ENCODE results near the gene FAM241B. TPM values are rescaled to one million over a fixed set of nuclear protein-coding genes. Genes with fewer than 3 reads are reported as not detected.

Gene FAM241B
- polyA plus RNA-seq, 1 donor (not counting 4 experiments of a cell fraction or from before 2014, with no cell fraction given), result 7.9 TPM

GRCh38 chr10:69632516-69633199 lies 2.6 kb downstream of the FAM241B start:
- dilution Hi-C loops (cut with MboI; ENCODE audit: extremely low pct_ligation_motif_present, low sequenced_read_pairs), result no loop called here
- Histone ChIP-seq H3K4me1 (ENCODE audit: control insufficient read depth, extremely low read depth, insufficient read depth, low read length) (peaks cover 4% of the 10 kb centered on the region), H3K9me3 (ENCODE audit: control insufficient read depth, low read depth, low read length) (no peaks in the 10 kb centered on the region), H3K27ac (ENCODE audit: control insufficient read depth, insufficient read depth, low read length) (no peak overlapping the region), H3K4me3 (ENCODE audit: control insufficient read depth in 2 of 3, extremely low read depth in 1 of 3, insufficient read depth in 2 of 3, low read depth in 1 of 3, low read length in 3 of 3) (no peak overlapping the region), H4K20me1 (ENCODE audit: control insufficient read depth, extremely low read depth, insufficient read depth, low read length) (no peaks in the 10 kb centered on the region), H3K27me3 (ENCODE audit: control insufficient read depth, extremely low read depth, insufficient read depth, low read length) (no peaks in the 10 kb centered on the region), H3K4me2 (ENCODE audit: control insufficient read depth, extremely low read depth, insufficient read depth, low read depth, low read length) (no peak overlapping the region), H3K9ac (ENCODE audit: control insufficient read depth, extremely low read depth, insufficient read depth, low read length) (no peak overlapping the region), H3K79me2 (ENCODE audit: control insufficient read depth, insufficient read depth, low read length) (no peaks in the 10 kb centered on the region), H3K9me1 (ENCODE audit: control insufficient read depth, extremely low read depth, insufficient read depth, low read length) (no peaks in the 10 kb centered on the region), H3K36me3 (ENCODE audit: control insufficient read depth in 2 of 2, extremely low read depth in 1 of 2, insufficient read depth in 2 of 2, low read length in 2 of 2) (peaks cover 0 to 3% of the 10 kb centered on the region in 2 experiments), H2AFZ (ENCODE audit: control insufficient read depth, low read length) (no peak overlapping the region)
- TF ChIP-seq EZH2 (IDR thresholded peaks at IDR 0.05; ENCODE audit: low read length) (no peak), CTCF (optimal IDR thresholded peaks at IDR 0.05 in 1 of 3, IDR thresholded peaks at IDR 0.05 in 1 of 3, conservative IDR thresholded peaks at IDR 0.05 in 1 of 3; ENCODE audit: extremely low read depth in 1 of 3, insufficient read depth in 2 of 3, low read length in 3 of 3) (no peak)
- DNase-seq (ENCODE audit: low read depth, low spot score) (no peak), FAIRE-seq (no peak)

- Histone ChIP-seq H3K27ac (ENCODE audit: control insufficient read depth, insufficient read depth, low read length) (no peak overlapping the region), H3K4me2 (ENCODE audit: control insufficient read depth, extremely low read depth, insufficient read depth, low read depth, low read length) (no peak overlapping the region), H3K27me3 (ENCODE audit: control insufficient read depth, extremely low read depth, insufficient read depth, low read length) (no peaks in the 10 kb centered on the region), H3K9ac (ENCODE audit: control insufficient read depth, extremely low read depth, insufficient read depth, low read length) (no peak overlapping the region), H3K79me2 (ENCODE audit: control insufficient read depth, insufficient read depth, low read length) (no peaks in the 10 kb centered on the region), H2AFZ (ENCODE audit: control insufficient read depth, low read length) (no peak overlapping the region), H3K9me3 (ENCODE audit: control insufficient read depth, low read depth, low read length) (no peaks in the 10 kb centered on the region), H3K36me3 (ENCODE audit: control insufficient read depth in 2 of 2, extremely low read depth in 1 of 2, insufficient read depth in 2 of 2, low read length in 2 of 2) (peaks cover 0 to 3% of the 10 kb centered on the region in 2 experiments), H3K9me1 (ENCODE audit: control insufficient read depth, extremely low read depth, insufficient read depth, low read length) (no peaks in the 10 kb centered on the region), H3K4me1 (ENCODE audit: control insufficient read depth, extremely low read depth, insufficient read depth, low read length) (peaks cover 4% of the 10 kb centered on the region), H4K20me1 (ENCODE audit: control insufficient read depth, extremely low read depth, insufficient read depth, low read length) (no peaks in the 10 kb centered on the region), H3K4me3 (ENCODE audit: control insufficient read depth in 2 of 3, extremely low read depth in 1 of 3, insufficient read depth in 2 of 3, low read depth in 1 of 3, low read length in 3 of 3) (no peak overlapping the region)
- no peak for TF ChIP-seq CTCF (optimal IDR thresholded peaks at IDR 0.05 in 1 of 3, IDR thresholded peaks at IDR 0.05 in 1 of 3, conservative IDR thresholded peaks at IDR 0.05 in 1 of 3; ENCODE audit: extremely low read depth in 1 of 3, insufficient read depth in 2 of 3, low read length in 3 of 3)
- TF ChIP-seq EZH2 (IDR thresholded peaks at IDR 0.05; ENCODE audit: low read length), result no peak
- dilution Hi-C loops (cut with MboI; ENCODE audit: extremely low pct_ligation_motif_present, low sequenced_read_pairs), result no loop called here
- FAIRE-seq, result no peak
- no peak for DNase-seq (ENCODE audit: low read depth, low spot score)
These were observed 3.9 kb downstream of the FAM241B start for GRCh38 chr10:69633673-69634635.
